Measurements from ENCODE around the gene DDIT3. TPM values are rescaled to one million over a fixed set of nuclear protein-coding genes. Genes with fewer than 3 reads are reported as not detected.
"Not testable (repeated sequence)": the region's sequence is repeated elsewhere in the genome, so short reads cannot be mapped to it uniquely, and the experiment has no call there.

The DDIT3 gene
- total RNA-seq, 2 experiments from 2014 or later, result 19.1 to 22.7 TPM

- CTCF ChIA-PET, result no interaction called here
- POLR2A ChIA-PET, result interaction anchor here (0.8 to 3.1 kb wide), 7 partner anchors 13 to 1404 kb away, joined by 3 to 29 read pairs (median 8); partner anchors contain the start of genes DCTN2 and ZC3H10
- peaks cover 63% of the 10 kb centered on the region for H3K4me1 Mint-ChIP-seq
- peaks cover 52% of the 10 kb centered on the region for H3K36me3 Mint-ChIP-seq (ENCODE audit: low read depth)
- peak overlapping the region; percentile 100 for H3K27ac Mint-ChIP-seq
- no peaks in the 10 kb centered on the region for H3K27me3 Mint-ChIP-seq
- H3K9me3 Mint-ChIP-seq, result no peaks in the 10 kb centered on the region
- DNase-seq, result peak; percentile 38
- peak overlapping the region; percentile 82 for H3K4me3 Mint-ChIP-seq
Measured at GRCh38 chr12:57521525-57522010, 1.3 kb upstream of the DDIT3 start.

GRCh38 chr12:57519796-57520052 is 590 bp downstream of the DDIT3 start:
- no peaks in the 10 kb centered on the region for H3K9me3 Mint-ChIP-seq
- H3K36me3 Mint-ChIP-seq (ENCODE audit: low read depth), result peaks cover 64% of the 10 kb centered on the region
- peaks cover 56% of the 10 kb centered on the region for H3K4me1 Mint-ChIP-seq
- peak overlapping the region; percentile 82 for H3K4me3 Mint-ChIP-seq
- peak overlapping the region; percentile 100 for H3K27ac Mint-ChIP-seq
- ChIA-PET CTCF (interaction anchor here (1.5 kb wide), 1 partner anchor 61 kb away, joined by 7 read pairs; the partner anchor contains the start of gene GLI1), POLR2A (interaction anchor here (1.1 to 4.5 kb wide), 15 partner anchors 8 to 225 kb away, joined by 3 to 30 read pairs (median 7); partner anchors contain the start of genes ARHGAP9, DCTN2, GLI1 and INHBE)
- DNase-seq, result peak; percentile 43
- H3K27me3 Mint-ChIP-seq, result no peaks in the 10 kb centered on the region

GRCh38 chr12:57518920-57519795 is 1.2 kb downstream of the DDIT3 start:
- Mint-ChIP-seq H3K27ac (peak overlapping the region; percentile 100), H3K4me1 (peaks cover 51% of the 10 kb centered on the region), H3K4me3 (peak overlapping the region; percentile 82), H3K27me3 (no peaks in the 10 kb centered on the region), H3K9me3 (no peaks in the 10 kb centered on the region), H3K36me3 (ENCODE audit: low read depth) (peaks cover 66% of the 10 kb centered on the region)
- DNase-seq, result peak; percentile 36
- POLR2A ChIA-PET, result interaction anchor here (1.3 to 4.5 kb wide), 13 partner anchors 16 to 174 kb away, joined by 3 to 30 read pairs (median 7); partner anchors contain the start of genes ARHGAP9, DCTN2, GLI1 and INHBE
- CTCF ChIA-PET, result interaction anchor here (1.5 kb wide), 1 partner anchor 60 kb away, joined by 7 read pairs; the partner anchor contains the start of gene GLI1

- Mint-ChIP-seq H3K36me3 (ENCODE audit: low read depth) (peaks cover 62% of the 10 kb centered on the region), H3K27ac (peak overlapping the region; percentile 100), H3K4me1 (peaks cover 43% of the 10 kb centered on the region), H3K4me3 (peak overlapping the region; percentile 82), H3K9me3 (no peaks in the 10 kb centered on the region), H3K27me3 (no peaks in the 10 kb centered on the region)
- CTCF ChIA-PET, result interaction anchor here (0.9 to 1.5 kb wide), 2 partner anchors 27 to 59 kb away, joined by 3 to 7 read pairs; partner anchors contain the start of gene GLI1
- DNase-seq, result no peak
- POLR2A ChIA-PET, result interaction anchor here (0.8 to 4.5 kb wide), 7 partner anchors 15 to 57 kb away, joined by 3 to 30 read pairs (median 3); partner anchors contain the start of genes ARHGAP9 and MARS1
Measured at GRCh38 chr12:57518176-57518919, 2.0 kb downstream of the DDIT3 start.

- peak overlapping the region; percentile 36 for H3K27ac Mint-ChIP-seq
- H3K36me3 Mint-ChIP-seq (ENCODE audit: low read depth), result peaks cover 69% of the 10 kb centered on the region
- peaks cover 40% of the 10 kb centered on the region for H3K4me1 Mint-ChIP-seq
- ChIA-PET CTCF (interaction anchor here (0.9 to 1.7 kb wide), 2 partner anchors 27 to 41 kb away, joined by 3 to 7 read pairs; no protein-coding TSS in a partner anchor), POLR2A (interaction anchor here (0.8 to 4.5 kb wide), 5 partner anchors 15 to 57 kb away, joined by 3 to 30 read pairs (median 3); partner anchors contain the start of genes ARHGAP9 and MARS1)
- H3K27me3 Mint-ChIP-seq, H3K4me3 Mint-ChIP-seq, H3K9me3 Mint-ChIP-seq, DNase-seq: not testable (repeated sequence)
Measured at GRCh38 chr12:57517718-57518117, 2.6 kb downstream of the DDIT3 start.

DNA sequence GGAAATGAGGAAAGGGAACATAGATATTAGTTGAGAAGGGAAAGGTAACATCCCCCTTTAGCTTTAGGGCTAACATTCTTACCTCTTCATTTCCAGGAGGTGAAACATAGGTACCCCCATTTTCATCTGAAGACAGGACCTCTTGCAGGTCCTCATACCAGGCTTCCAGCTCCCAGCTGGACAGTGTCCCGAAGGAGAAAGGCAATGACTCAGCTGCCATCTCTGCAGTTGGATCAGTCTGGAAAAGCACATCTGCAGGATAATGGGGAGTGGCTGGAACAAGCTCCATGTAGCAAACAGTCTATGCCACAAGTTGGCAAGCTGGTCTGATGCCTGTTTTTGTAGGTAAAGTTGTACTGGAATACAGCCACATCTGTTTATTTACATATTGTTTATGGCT is 3.1 kb downstream of the DDIT3 start:
- CTCF ChIA-PET, result interaction anchor here (1.7 kb wide), 1 partner anchor 40 kb away, joined by 7 read pairs; no protein-coding TSS in a partner anchor
- POLR2A ChIA-PET, result interaction anchor here (0.7 to 4.5 kb wide), 4 partner anchors 29 to 56 kb away, joined by 3 to 24 read pairs (median 7); partner anchors contain the start of genes ARHGAP9 and MARS1
- no peaks in the 10 kb centered on the region for H3K9me3 Mint-ChIP-seq
- peaks cover 38% of the 10 kb centered on the region for H3K4me1 Mint-ChIP-seq
- peak overlapping the region; percentile 36 for H3K27ac Mint-ChIP-seq
- no peak overlapping the region for H3K4me3 Mint-ChIP-seq
- no peak for DNase-seq
- H3K36me3 Mint-ChIP-seq (ENCODE audit: low read depth), result peaks cover 74% of the 10 kb centered on the region
- H3K27me3 Mint-ChIP-seq, result no peaks in the 10 kb centered on the region

DNA sequence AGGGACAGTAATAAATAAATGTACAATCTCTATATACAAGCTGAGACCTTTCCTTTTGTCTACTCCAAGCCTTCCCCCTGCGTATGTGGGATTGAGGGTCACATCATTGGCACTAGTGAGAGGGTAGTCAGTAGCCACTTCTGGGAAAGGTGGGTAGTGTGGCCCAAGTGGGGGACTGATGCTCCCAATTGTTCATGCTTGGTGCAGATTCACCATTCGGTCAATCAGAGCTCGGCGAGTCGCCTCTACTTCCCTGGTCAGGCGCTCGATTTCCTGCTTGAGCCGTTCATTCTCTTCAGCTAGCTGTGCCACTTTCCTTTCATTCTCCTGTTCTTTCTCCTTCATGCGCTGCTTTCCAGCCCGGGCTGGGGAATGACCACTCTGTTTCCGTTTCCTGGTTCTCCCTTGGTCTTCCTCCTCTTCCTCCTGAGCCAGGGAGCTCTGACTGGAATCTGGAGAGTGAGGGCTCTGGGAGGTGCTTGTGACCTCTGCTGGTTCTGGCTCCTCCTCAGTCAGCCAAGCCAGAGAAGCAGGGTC is 3.6 kb downstream of the DDIT3 start:
- Mint-ChIP-seq H3K27ac (peak overlapping the region; percentile 28), H3K4me1 (peaks cover 33% of the 10 kb centered on the region), H3K4me3 (no peak overlapping the region), H3K9me3 (no peaks in the 10 kb centered on the region), H3K36me3 (ENCODE audit: low read depth) (peaks cover 77% of the 10 kb centered on the region), H3K27me3 (no peaks in the 10 kb centered on the region)
- DNase-seq, result no peak
- ChIA-PET CTCF (interaction anchor here (0.8 to 1.7 kb wide), 3 partner anchors 17 to 58 kb away, joined by 3 to 7 read pairs (median 4); partner anchors contain the start of gene GLI1), POLR2A (interaction anchor here (0.7 to 4.5 kb wide), 4 partner anchors 11 to 40 kb away, joined by 3 to 24 read pairs (median 7); partner anchors contain the start of genes ARHGAP9 and MARS1)

DNA sequence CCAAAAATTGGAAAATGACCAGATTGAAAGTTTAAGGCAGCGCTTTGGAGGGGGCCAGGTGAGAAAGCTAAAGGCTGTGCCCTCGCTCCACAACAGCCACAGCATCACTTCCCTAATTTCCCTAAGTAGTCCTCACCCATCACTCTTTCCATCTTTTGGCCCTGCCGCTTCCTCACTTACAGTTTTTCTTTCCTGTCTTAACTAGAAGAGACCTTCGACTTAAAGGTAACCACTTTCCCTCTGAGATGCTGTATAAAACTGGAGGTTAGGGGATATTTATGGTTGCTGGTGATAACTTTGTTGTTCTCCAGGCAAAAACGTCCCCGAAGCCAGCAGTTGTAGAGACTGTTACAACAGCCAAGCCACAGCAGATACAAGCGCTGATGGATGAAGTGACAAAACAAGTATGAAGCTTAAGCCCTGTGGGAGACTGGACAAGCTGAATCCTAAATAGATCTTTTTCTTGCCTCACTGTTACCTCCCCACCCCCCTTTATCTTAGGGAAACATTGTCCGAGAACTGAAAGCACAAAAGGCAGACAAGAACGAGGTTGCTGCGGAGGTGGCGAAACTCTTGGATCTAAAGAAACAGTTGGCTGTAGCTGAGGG is 4.3 kb downstream of the DDIT3 start:
- no peaks in the 10 kb centered on the region for H3K27me3 Mint-ChIP-seq
- no peaks in the 10 kb centered on the region for H3K9me3 Mint-ChIP-seq
- no peak for DNase-seq
- ChIA-PET POLR2A (interaction anchor here (1.2 to 2.9 kb wide), 3 partner anchors 10 to 39 kb away, joined by 3 to 11 read pairs (median 4); no protein-coding TSS in a partner anchor), CTCF (interaction anchor here (0.8 to 1.7 kb wide), 3 partner anchors 16 to 57 kb away, joined by 3 to 7 read pairs (median 4); partner anchors contain the start of gene GLI1)
- peaks cover 82% of the 10 kb centered on the region for H3K36me3 Mint-ChIP-seq (ENCODE audit: low read depth)
- H3K27ac Mint-ChIP-seq, result no peak overlapping the region
- no peak overlapping the region for H3K4me3 Mint-ChIP-seq
- H3K4me1 Mint-ChIP-seq, result peaks cover 27% of the 10 kb centered on the region

DNA sequence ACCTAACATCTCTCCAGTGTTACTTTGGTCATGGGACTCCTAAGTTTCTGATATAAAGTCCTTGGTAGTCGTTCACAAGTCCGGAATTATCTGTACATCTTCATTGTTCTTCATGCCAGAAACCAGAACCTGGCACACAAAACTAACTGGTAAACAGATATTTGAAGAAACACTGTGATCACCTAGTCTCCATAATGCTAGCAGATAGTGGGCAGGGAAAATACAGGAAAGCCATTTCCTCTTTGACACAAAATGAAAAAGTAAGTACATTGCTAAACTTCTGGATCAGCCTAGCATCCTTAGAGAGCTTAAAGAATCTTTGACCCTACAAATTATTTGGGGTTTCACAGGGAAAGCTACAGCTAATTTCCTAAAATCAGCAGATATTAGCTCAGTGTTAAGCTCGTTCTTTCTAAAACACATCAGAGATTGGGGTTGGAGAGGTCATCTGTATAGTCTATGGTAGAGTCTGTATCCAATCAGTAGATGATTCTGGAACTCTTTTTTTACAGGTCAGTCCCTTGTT is 4.8 kb downstream of the DDIT3 start:
- CTCF ChIA-PET, result interaction anchor here (0.8 to 1.3 kb wide), 2 partner anchors 16 to 56 kb away, joined by 3 to 4 read pairs; partner anchors contain the start of gene GLI1
- Mint-ChIP-seq H3K36me3 (ENCODE audit: low read depth) (peaks cover 85% of the 10 kb centered on the region), H3K27ac (peak overlapping the region; percentile 11), H3K9me3 (no peaks in the 10 kb centered on the region), H3K4me1 (peaks cover 24% of the 10 kb centered on the region), H3K4me3 (no peak overlapping the region), H3K27me3 (no peaks in the 10 kb centered on the region)
- POLR2A ChIA-PET, result interaction anchor here (1.1 to 2.9 kb wide), 8 partner anchors 8 to 39 kb away, joined by 3 to 11 read pairs (median 4); partner anchors contain the start of gene MARS1
- DNase-seq, result no peak

- H3K36me3 Mint-ChIP-seq (ENCODE audit: low read depth), result peaks cover 79% of the 10 kb centered on the region
- DNase-seq, result no peak
- H3K9me3 Mint-ChIP-seq, result no peaks in the 10 kb centered on the region
- ChIA-PET CTCF (interaction anchor here (0.6 kb wide), 1 partner anchor 52 kb away, joined by 3 read pairs; no protein-coding TSS in a partner anchor), POLR2A (interaction anchor here (0.9 to 2.9 kb wide), 9 partner anchors 9 to 38 kb away, joined by 3 to 11 read pairs (median 4); partner anchors contain the start of gene MARS1)
- H3K4me1 Mint-ChIP-seq, result peaks cover 24% of the 10 kb centered on the region
- H3K27me3 Mint-ChIP-seq, result no peaks in the 10 kb centered on the region
- H3K4me3 Mint-ChIP-seq, result no peak overlapping the region
- H3K27ac Mint-ChIP-seq, result no peak overlapping the region
Measured at GRCh38 chr12:57514720-57515407, 5.5 kb downstream of the DDIT3 start.

DNA sequence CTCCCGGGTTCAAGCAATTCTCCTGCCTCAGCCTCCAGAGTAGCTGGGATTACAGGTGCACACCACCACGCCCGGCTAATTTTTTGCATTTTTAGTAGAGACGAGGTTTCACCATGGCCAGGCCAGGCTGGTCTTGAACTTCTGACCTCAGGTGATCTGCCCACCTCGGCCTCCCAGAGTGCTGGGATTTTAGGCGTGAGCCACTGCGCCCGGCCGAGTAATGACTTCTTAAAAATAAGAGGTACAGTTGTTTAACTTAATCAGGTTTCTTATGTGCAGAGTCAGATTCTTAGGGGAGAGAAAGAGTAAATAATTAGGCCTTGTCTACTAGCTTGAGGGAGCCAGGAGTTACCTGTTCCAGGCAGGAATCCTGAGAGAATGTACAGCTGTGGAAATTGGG is 6.1 kb downstream of the DDIT3 start:
- POLR2A ChIA-PET, result interaction anchor here (0.9 to 1.7 kb wide), 5 partner anchors 10 to 34 kb away, joined by 3 to 9 read pairs (median 4); partner anchors contain the start of gene MARS1
- not testable (repeated sequence) for DNase-seq, H3K9me3 Mint-ChIP-seq, H3K27me3 Mint-ChIP-seq, H3K4me3 Mint-ChIP-seq, H3K27ac Mint-ChIP-seq
- H3K36me3 Mint-ChIP-seq (ENCODE audit: low read depth), result peaks cover 79% of the 10 kb centered on the region
- CTCF ChIA-PET, result interaction anchor here (0.6 kb wide), 1 partner anchor 51 kb away, joined by 3 read pairs; no protein-coding TSS in a partner anchor
- peaks cover 21% of the 10 kb centered on the region for H3K4me1 Mint-ChIP-seq

Measured in activated CD4-positive, alpha-beta memory T cell treated with anti-CD3 and anti-CD28 coated beads, Interleukin-2, amount 10 ng/mL, durations not matched to agents 7 days and 5 days (primary cell).